Activated CD8-positive, alpha-beta memory T cell treated with anti-CD3 and anti-CD28 coated beads for 36 hours (primary cell): ENCODE data around the gene PCIF1. TPM values are rescaled to one million over a fixed set of nuclear protein-coding genes. Genes with fewer than 3 reads are reported as not detected.

Source experiments
- CTCF ChIA-PET: fragments of 350-600 bp; sonication (Branson Sonifier 250); formaldehyde crosslinking; loops from one replicate; lab custom pipeline; 2021; ENCODE audit warnings: antibody characterized with exemption; lab: Charles Lee
- POLR2A ChIA-PET: fragments of 350-600 bp; sonication (Branson Sonifier 250); formaldehyde crosslinking; loops from one replicate; lab custom pipeline; 2021; ENCODE audit warnings: antibody characterized with exemption; lab: Charles Lee
- total RNA-seq, 2 experiments: library from RNA; stranded (reverse); gene quantifications; one replicate each; pipeline ENCODE4 v1.2.3, GENCODE V29; 2021

Gene PCIF1
- total RNA-seq = 10 to 100 TPM; 26.1 to 27.8 TPM

DNA sequence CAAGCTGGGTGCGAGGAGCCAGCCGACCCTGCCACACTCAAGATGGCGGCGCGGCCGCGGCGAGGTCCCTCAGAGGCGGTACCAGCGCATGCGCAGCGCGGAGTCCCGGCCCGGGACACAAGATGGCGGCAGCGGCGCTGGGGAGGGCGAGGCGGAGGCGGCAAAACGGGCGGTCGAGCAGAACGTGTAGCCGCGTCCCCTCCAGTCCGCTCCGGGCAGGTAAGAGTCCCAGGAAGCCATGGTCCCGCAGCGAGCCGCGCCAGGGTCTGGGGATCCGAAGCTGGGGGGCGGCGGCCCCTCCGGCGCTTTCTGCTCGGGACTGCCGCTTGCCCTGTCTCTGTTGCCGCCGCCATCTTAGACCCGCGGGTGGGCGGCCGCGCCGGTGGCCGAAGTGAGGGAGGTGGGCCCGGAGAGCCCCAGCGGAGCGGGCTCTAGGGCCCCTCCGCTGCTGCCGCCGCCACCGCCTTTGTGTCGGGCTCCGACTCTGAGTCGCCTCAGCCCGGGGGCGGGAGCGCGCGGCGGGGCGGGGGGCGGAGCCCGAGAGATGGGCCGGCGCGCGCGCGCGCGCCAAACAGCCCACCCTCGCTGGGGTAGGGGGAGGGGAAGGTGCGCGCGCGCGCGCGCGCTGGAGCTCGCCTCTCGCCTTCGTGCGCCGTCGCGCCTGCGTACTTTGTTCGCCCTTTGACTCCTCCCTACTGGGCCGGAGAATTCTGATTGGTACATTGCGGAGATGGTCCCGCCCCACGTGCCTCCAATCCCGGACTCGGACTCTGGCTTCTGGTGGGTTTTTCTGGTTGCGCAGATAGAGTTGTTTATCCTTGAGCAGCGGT lies at the start of gene PCIF1:
PCIF1 (plus strand) TSS at position 98 of the 830 bp plus-strand sequence. CDS start 4,317 bp downstream, outside the sequence.
- ChIA-PET POLR2A (interaction anchor here (0.5 to 2.5 kb wide), 23 partner anchors 9 to 122 kb away, joined by 3 to 25 read pairs (median 5); partner anchors contain the start of genes CTSA, NEURL2, PLTP and ZNF335), CTCF (interaction anchor here (0.6 to 1.6 kb wide), 6 partner anchors 10 to 52 kb away, joined by 3 to 9 read pairs (median 4); no protein-coding TSS in a partner anchor)

DNA sequence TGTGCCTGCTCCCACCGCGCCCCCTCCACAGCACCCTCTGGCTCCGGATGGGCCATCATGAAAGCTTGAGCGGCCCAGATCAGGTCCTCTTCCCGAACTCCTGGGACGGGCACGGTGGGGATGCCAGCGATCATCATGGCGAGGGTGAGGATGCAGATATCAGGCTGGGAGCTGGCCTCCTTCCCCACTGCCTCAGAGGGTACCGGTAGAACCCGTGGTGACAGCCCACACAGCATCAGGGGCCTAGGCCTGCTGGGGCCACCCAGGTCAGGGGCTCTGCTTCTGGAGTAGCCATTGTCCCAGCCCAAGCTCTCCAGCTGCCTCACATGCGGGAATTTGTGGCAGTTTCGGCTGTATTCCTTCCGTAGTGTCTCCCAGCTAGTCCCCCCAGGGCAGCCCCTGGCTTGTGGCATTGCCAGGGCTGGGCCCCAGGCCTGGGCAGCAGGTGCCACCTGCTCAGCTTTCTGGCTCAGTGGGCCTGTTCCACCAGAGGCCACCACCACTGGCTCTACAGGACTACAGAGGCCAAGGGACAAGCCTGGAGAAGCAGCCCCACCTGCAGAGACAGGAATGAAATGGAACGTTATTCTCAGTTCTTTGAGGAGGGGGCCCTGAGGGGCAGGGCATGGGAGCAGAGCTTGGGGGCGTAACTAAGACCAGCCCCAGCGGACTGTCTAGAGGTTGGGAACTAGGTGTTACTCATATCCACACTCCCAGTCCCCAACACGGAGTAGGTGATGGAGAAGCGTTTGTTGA lies 47.7 kb upstream of the PCIF1 start:
- POLR2A ChIA-PET = no interaction called here
- CTCF ChIA-PET = interaction anchor here (1.1 kb wide), 1 partner anchor 25 kb away, joined by 3 read pairs; the partner anchor contains the start of gene PLTP

DNA sequence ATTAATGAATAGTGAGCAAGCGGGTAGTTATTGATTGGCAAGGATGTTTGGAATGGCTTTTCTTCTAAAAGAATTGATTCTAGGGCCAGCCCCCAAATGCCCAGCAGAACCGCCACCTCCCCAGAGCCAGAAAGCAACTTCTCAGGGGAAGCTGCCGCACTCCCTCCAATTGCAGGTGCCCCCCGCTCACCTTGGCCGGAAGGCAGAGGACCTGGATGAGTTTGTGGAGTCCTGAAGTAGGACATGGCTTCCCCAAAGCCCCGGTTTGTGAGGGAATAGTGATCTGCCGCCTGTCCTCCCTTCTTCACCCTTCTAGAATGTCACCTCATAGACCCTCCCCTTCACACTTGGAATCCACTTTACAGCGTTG lies 47.2 kb upstream of the PCIF1 start, which contains the start of gene SPATA25:
SPATA25 (minus strand) TSS at position 277 of the 370 bp plus-strand sequence; CDS start at position 245, 32 bp downstream.
- POLR2A ChIA-PET = no interaction called here
- CTCF ChIA-PET = no interaction called here

DNA sequence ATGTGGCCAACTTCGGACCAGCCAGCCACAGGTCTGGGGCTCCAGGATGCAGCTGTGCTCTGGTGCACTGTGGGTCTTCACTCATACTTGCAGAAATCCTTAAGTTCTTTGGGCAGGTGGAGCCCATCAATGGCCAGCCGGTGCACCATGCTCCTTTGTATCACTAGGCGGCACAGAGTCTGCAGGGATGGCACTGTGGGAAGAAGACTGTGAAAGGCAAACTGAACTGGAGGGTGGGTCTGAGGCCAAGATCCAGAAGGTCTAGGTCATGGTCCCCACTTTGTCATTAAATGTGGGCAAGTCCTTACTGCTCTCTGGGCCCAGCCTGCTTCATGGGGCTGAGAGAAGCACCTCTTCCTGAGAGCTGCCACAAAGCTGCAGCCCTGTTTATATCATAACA lies 45.8 kb upstream of the PCIF1 start:
- ChIA-PET CTCF (interaction anchor here (0.9 to 3.0 kb wide), 2 partner anchors 75 to 82 kb away, joined by 3 to 16 read pairs; no protein-coding TSS in a partner anchor), POLR2A (no interaction called here)

DNA sequence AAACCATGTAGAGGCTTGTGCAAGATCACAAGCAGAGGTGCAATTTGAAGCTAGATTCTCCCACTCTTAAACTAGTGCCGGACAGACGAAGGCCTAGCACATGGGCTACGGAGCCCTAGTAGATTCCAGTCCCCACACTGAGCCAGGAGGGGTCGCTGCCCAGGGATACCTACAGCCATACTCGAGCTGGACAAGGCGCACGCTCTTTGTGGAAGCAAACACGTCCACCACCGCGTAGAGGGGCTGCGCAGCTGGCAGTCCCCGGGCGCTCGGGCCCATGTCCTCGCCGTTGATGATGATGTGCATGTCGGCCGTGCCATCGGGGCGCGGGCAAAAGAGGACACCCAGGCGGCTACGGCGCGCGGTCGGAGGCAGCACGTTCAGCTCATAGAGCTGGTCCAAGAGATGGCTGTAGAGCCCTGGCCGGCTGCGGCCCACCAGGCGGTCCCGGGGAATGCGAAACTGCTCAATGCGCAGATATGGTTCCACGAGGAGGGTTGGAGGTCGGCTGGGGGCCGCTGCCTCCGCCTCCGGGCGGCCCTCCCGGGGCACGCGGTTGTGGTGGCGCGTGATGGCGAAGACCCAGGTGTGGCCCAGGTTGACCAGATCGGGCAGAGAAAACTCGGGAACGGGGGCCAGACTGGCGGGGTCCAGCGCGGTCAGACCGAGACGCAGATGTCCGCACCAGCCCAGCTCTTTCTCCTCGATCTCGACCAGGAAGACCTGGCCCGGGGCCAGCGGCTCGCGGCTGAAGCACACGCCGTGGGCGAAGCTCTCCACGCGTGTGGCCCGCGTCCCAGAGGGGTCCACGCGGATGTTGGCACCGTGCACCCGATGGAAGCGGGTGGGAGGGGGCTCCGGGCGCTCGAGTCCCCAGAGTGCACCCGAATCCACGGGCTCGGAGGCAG lies 44.2 kb upstream of the PCIF1 start:
- ChIA-PET POLR2A (interaction anchor here (0.9 to 2.3 kb wide), 5 partner anchors 9 to 77 kb away, joined by 3 to 10 read pairs (median 5); partner anchors contain the start of genes PCIF1, PLTP and ZSWIM1), CTCF (interaction anchor here (0.7 to 3.0 kb wide), 6 partner anchors 8 to 91 kb away, joined by 3 to 16 read pairs (median 4); partner anchors contain the start of gene ZSWIM1)

DNA sequence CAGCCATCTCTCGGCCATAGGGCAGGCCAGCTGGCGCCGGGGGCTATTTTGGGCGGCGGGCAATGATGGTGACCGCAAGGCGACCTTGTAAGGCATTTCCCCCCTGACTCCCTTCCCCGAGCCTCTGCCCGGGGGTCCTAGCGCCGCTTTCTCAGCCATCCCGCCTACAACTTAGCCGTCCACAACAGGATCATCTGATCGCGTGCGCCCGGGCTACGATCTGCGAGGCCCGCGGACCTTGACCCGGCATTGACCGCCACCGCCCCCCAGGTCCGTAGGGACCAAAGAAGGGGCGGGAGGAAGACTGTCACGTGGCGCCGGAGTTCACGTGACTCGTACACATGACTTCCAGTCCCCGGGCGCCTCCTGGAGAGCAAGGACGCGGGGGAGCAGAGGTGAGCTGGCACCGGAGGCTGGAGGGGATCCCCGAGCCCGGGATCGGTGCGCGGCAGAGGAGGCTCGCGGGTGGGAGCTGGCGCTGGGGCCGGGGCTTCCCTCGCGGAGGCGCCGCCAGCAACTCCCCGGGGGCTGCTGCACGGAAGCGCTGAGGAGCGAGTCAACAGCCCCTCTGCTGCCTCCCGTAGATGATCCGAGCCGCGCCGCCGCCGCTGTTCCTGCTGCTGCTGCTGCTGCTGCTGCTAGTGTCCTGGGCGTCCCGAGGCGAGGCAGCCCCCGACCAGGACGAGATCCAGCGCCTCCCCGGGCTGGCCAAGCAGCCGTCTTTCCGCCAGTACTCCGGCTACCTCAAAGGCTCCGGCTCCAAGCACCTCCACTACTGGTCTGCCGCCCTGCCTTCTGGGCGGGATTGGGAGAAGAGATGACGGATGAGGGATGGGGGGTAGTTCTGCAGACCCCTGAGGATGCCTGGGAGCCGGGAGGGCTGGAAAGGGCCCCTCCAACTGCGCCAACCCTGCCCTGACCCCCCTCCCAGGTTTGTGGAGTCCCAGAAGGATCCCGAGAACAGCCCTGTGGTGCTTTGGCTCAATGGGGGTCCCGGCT lies 43.2 kb upstream of the PCIF1 start, which contains the start of the genes CTSA and NEURL2:
CTSA (plus strand) TSS at position 351 of the 999 bp plus-strand sequence; CDS start at position 585, 234 bp downstream.
NEURL2 (minus strand) TSS at position 224 of the 999 bp plus-strand sequence; CDS start at position 7, 217 bp downstream.
- ChIA-PET POLR2A (interaction anchor here (0.6 to 2.3 kb wide), 6 partner anchors 10 to 79 kb away, joined by 3 to 10 read pairs (median 5); partner anchors contain the start of genes PCIF1, PLTP and ZSWIM1), CTCF (interaction anchor here (1.0 to 3.0 kb wide), 5 partner anchors 10 to 92 kb away, joined by 4 to 16 read pairs (median 4); partner anchors contain the start of gene ZSWIM1)

DNA sequence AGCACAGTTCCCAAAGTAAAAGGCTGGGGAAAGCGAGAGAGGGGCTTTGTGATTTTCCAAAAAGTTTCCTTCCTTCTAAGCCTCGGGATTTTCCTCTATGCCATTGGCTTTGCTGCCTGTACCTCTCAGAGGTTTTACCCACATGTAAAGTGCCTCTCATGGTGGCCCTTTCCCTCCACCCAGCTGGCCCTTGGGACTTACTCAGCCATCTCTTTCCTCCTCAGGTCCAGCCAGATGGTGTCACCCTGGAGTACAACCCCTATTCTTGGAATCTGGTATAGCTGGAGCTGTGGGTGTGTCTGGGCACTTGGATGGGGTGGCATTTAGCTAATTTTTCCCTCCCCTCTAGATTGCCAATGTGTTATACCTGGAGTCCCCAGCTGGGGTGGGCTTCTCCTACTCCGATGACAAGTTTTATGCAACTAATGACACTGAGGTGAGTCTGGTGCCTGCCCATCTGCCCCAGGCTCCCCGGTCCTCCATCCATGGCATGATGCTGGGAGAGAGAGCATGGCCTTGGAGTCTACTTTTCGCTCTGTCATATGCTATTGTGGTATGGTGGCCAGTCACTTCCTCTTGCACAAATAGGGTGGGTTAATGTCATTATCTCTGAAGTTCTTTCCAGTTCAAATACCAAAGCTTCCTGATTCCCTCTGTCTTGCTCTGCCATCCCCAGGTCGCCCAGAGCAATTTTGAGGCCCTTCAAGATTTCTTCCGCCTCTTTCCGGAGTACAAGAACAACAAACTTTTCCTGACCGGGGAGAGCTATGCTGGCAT lies 42.2 kb upstream of the PCIF1 start:
- ChIA-PET CTCF (interaction anchor here (1.0 to 1.4 kb wide), 2 partner anchors 17 to 70 kb away, joined by 4 read pairs; no protein-coding TSS in a partner anchor), POLR2A (interaction anchor here (1.0 to 1.4 kb wide), 2 partner anchors 42 to 80 kb away, joined by 3 to 7 read pairs; partner anchors contain the start of genes PCIF1 and ZNF335)

DNA sequence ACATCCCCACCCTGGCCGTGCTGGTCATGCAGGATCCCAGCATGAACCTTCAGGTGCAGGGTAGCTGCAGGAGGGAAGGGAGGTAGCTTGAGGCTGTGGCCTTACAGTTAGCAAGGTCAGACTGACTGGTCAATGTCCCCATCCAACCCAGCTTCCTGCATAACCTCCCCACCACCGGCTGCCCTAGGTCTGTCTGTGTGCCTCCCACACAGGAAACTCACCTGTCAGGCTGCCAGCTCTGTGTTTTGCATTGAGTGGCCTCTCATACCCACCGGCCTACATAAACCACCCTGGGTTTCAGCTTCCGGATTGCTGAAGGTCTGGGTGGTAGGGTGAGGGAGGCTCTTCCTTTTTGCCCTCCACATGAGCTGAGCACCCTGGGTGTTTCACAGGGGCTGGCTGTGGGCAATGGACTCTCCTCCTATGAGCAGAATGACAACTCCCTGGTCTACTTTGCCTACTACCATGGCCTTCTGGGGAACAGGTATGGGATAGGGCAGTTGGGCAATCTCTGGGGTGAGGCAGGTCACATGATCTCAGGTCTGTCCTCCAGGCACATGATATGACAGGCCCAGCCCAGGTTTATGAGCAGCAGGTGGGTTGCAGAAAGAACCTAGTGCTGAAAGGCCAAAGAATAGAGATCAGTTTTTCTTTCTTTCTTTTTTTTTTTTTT lies 41.5 kb upstream of the PCIF1 start:
- ChIA-PET CTCF (interaction anchor here (0.6 to 1.1 kb wide), 2 partner anchors 31 to 119 kb away, joined by 3 to 4 read pairs; no protein-coding TSS in a partner anchor), POLR2A (interaction anchor here (0.8 to 1.4 kb wide), 3 partner anchors 9 to 80 kb away, joined by 3 to 7 read pairs (median 3); partner anchors contain the start of genes PCIF1 and ZNF335)

DNA sequence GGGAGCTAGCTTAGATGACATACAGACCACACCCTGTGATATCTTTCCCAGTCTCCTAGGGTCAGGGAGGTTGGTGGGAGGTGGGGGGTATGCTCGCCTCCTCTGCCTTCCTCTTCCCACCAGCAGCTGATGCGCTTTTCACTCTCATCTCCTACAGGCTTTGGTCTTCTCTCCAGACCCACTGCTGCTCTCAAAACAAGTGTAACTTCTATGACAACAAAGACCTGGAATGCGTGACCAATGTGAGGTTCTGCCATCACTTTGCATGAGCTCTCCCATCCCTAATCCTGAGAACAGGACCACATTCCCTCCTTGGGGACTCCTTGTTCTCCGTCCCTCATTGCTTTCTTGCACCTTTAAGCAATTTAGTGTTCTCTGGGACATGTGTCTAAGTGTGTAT lies 40.7 kb upstream of the PCIF1 start:
- ChIA-PET CTCF (interaction anchor here (1.1 kb wide), 1 partner anchor 118 kb away, joined by 3 read pairs; no protein-coding TSS in a partner anchor), POLR2A (no interaction called here)

DNA sequence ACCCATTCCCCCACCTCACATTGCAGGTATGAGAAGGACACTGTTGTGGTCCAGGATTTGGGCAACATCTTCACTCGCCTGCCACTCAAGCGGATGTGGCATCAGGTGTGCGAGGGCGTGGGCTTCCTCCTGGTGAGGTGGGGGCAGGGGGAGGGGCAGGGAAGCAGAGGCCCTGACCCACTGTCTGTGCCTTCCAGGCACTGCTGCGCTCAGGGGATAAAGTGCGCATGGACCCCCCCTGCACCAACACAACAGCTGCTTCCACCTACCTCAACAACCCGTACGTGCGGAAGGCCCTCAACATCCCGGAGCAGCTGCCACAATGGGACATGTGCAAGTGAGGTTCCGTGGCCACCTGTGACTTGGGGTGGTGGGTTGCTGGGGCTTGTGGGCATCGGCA lies 39.7 kb upstream of the PCIF1 start:
- POLR2A ChIA-PET = no interaction called here
- CTCF ChIA-PET = no interaction called here

DNA sequence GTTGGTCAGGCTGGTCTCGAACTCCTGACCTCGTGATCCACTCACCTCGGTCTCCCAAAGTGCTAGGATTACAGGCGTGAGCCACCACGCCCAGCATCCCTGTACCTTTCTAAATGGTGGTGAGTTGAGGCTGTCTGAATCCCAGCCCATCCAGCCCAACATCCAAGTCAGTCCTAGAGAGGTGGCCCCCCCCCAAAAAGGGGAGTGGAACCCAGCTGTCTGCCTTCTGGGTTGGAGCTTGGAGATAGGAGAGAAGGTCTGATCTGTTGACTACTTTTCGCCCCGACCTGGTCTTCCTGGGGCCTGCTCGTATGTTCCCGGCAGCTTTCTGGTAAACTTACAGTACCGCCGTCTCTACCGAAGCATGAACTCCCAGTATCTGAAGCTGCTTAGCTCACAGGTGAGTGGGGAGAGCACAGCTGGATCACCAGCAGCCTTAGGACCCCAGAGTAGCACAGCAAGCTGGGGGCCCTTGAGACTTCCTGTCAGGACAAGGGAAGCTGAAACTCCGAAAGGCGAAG lies 37.8 kb upstream of the PCIF1 start:
- ChIA-PET CTCF (no interaction called here), POLR2A (no interaction called here)

DNA sequence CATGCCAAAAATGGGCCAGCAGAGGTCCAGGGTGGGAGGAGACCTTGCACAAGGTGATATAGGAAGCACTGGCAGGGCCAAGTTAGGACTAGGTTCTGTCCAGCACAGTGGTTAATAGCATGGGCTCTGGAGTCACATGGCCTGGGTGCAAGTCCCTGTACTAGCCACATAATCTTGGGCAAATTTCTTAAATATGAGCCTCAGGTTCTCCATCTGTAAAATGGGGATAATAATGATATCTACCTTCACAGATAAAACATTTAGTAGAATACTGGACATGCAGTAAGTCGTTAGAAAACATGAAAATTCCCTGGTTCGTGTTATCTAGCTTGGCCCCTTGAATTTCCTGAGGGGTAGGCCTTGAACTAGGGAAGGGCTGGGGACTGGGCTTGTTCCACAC lies 37.2 kb upstream of the PCIF1 start:
- POLR2A ChIA-PET = interaction anchor here (0.6 kb wide), 1 partner anchor 82 kb away, joined by 5 read pairs; no protein-coding TSS in a partner anchor
- CTCF ChIA-PET = no interaction called here

DNA sequence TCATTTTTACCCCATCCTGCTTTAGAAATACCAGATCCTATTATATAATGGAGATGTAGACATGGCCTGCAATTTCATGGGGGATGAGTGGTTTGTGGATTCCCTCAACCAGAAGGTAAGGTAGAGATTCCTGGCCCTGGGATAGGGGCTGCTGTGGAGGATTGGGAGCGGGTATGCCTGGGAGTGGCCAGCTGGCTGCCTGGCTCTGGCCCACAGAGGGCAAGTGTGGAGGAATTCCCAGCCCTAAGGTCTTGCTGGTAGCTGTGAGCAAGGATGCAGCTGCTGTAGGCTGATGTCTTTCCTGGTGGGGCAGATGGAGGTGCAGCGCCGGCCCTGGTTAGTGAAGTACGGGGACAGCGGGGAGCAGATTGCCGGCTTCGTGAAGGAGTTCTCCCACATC lies 36.8 kb upstream of the PCIF1 start:
- ChIA-PET CTCF (interaction anchor here (1.0 kb wide), 1 partner anchor 8 kb away, joined by 3 read pairs; no protein-coding TSS in a partner anchor), POLR2A (interaction anchor here (0.6 kb wide), 1 partner anchor 83 kb away, joined by 5 read pairs; no protein-coding TSS in a partner anchor)

DNA sequence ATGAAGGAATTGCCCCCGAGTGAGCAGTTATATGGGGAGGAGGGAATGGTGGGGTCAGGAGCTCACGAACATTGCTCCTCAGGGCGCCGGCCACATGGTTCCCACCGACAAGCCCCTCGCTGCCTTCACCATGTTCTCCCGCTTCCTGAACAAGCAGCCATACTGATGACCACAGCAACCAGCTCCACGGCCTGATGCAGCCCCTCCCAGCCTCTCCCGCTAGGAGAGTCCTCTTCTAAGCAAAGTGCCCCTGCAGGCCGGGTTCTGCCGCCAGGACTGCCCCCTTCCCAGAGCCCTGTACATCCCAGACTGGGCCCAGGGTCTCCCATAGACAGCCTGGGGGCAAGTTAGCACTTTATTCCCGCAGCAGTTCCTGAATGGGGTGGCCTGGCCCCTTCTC lies 36.2 kb upstream of the PCIF1 start:
- POLR2A ChIA-PET = interaction anchor here (0.5 kb wide), 1 partner anchor 22 kb away, joined by 3 read pairs; no protein-coding TSS in a partner anchor
- CTCF ChIA-PET = interaction anchor here (1.0 kb wide), 1 partner anchor 8 kb away, joined by 3 read pairs; no protein-coding TSS in a partner anchor
